Measurements from ENCODE around the gene PTPN6. TPM values are rescaled to one million over a fixed set of nuclear protein-coding genes. Genes with fewer than 3 reads are reported as not detected.

Gene PTPN6
- total RNA-seq, 1 experiment from 2014 or later: 47.7 TPM

- H3K4me1 ChIP-seq (ENCODE audit: control insufficient read depth in 1 of 2, insufficient read depth in 2 of 2, low read length in 2 of 2): peaks cover 34 to 45% of the 10 kb centered on the region in 2 experiments
- peak; percentile 71 for ATAC-seq
- no peaks in the 10 kb centered on the region for H3K27me3 ChIP-seq (ENCODE audit: insufficient read depth, low read length)
- peak overlapping the region; percentile 42; the same call in 1 of the 2 replicates for H3K27ac ChIP-seq (ENCODE audit: low read depth, low read length)
- H3K9me3 ChIP-seq (ENCODE audit: control insufficient read depth in 1 of 2, insufficient read depth in 1 of 2, low read depth in 1 of 2, low read length in 2 of 2): no peaks in the 10 kb centered on the region
- peaks cover 3% of the 10 kb centered on the region; the same call in 1 of the 2 replicates for H4K20me1 ChIP-seq (ENCODE audit: insufficient read depth)
- peak overlapping the region; percentile 57 for H3K4me2 ChIP-seq (ENCODE audit: low read length)
- H3K9ac ChIP-seq (ENCODE audit: low read length): peak overlapping the region; percentile 3; the same call in 1 of the 2 replicates
- CTCF ChIA-PET: interaction anchor here (1.0 to 1.4 kb wide), 4 partner anchors 11 to 164 kb away, joined by 3 to 5 read pairs (median 3); partner anchors contain the start of gene LPCAT3
- H3K36me3 ChIP-seq (ENCODE audit: control insufficient read depth in 1 of 2, insufficient read depth in 2 of 2, low read length in 2 of 2): peaks cover 0 to 3% of the 10 kb centered on the region in 2 experiments; a peak in 1 of 4 replicates
- no peak overlapping the region for H3K4me3 ChIP-seq (replicated peaks in 1 of 2; ENCODE audit: low read depth in 1 of 2, low read length in 2 of 2)
- intact Hi-C loops (cut with micrococcal nuclease): no loop called here
- RAD21 ChIA-PET (ENCODE audit: low non-redundant PET in 1 of 2, low total read pairs in 2 of 2, uncharacterized antibody in 2 of 2, unreplicated experiment in 2 of 2): interaction anchor here in 1 of 2 experiments (1.0 kb wide), 1 partner anchor 43 kb away, joined by 3 read pairs; no protein-coding TSS in a partner anchor
- no TSS peak for BruUV-seq (replicated peaks)
- TF ChIP-seq TCF7L2 (IDR thresholded peaks at IDR 0.05; ENCODE audit: borderline replicate concordance, extremely low read depth, insufficient read depth, insufficient read length): peak; percentile 65
- TF ChIP-seq CBX3 (IDR thresholded peaks at IDR 0.05; ENCODE audit: low read depth): no peak
- TF ChIP-seq FOSL1 (IDR thresholded peaks at IDR 0.05; ENCODE audit: low read depth): peak; percentile 67
- TF ChIP-seq EGR1 (IDR thresholded peaks at IDR 0.05; ENCODE audit: low read depth): no peak
- no peak for TF ChIP-seq YY1 (IDR thresholded peaks at IDR 0.05; ENCODE audit: extremely low read depth, insufficient replicate concordance, low read depth, low read length)
- TF ChIP-seq CEBPB (IDR thresholded peaks at IDR 0.05; ENCODE audit: low read depth): peak; percentile 72
- peak; percentile 51 for TF ChIP-seq MAX (IDR thresholded peaks at IDR 0.05)
- TF ChIP-seq JUND (IDR thresholded peaks at IDR 0.05): peak; percentile 49
- no peak for TF ChIP-seq CTCF (IDR thresholded peaks at IDR 0.05 in 2 of 3, conservative IDR thresholded peaks at IDR 0.05 in 1 of 3; ENCODE audit: borderline replicate concordance in 1 of 3, insufficient read depth in 1 of 3, low read depth in 2 of 3, low read length in 2 of 3)
- no peak for TF ChIP-seq SRF (IDR thresholded peaks at IDR 0.05; ENCODE audit: low read depth)
- TF ChIP-seq EZH2 (IDR thresholded peaks at IDR 0.05): no peak
- TF ChIP-seq POLR2AphosphoS5 (IDR thresholded peaks at IDR 0.05; ENCODE audit: low read depth, low read length): no peak
- no peak for TF ChIP-seq ZNF274 (IDR thresholded peaks at IDR 0.05; ENCODE audit: low read depth, low read length)
- TF ChIP-seq POLR2A (IDR thresholded peaks at IDR 0.05; ENCODE audit: borderline replicate concordance, extremely low read depth, insufficient read depth, insufficient read length): no peak
- peak; percentile 55 for TF ChIP-seq SP1 (IDR thresholded peaks at IDR 0.05; ENCODE audit: low read depth)
- POLR2A ChIA-PET: interaction anchor here (0.7 to 1.7 kb wide), 4 partner anchors 19 to 55 kb away, joined by 3 to 7 read pairs (median 4); partner anchors contain the start of genes LPCAT3 and RNU7-1
- no peaks in the 10 kb centered on the region for H3K9me2 ChIP-seq (ENCODE audit: insufficient read depth)
- H2AFZ ChIP-seq (ENCODE audit: low read depth, low read length, poor library complexity, severe bottlenecking): no peak overlapping the region
- H3K79me2 ChIP-seq (ENCODE audit: insufficient read depth, low read length): peaks cover 14% of the 10 kb centered on the region
- peak; percentile 21 for DNase-seq (ENCODE audit: low read depth, low spot score)
Measured at GRCh38 chr12:6998715-6999451, 47.7 kb downstream of the PTPN6 start.

Data from HCT116 (cell line).